Ishikawa (cell line): ENCODE results near the gene CCDC32.

Source experiments
- CEBPB ChIP-seq: IDR thresholded peaks from 2 replicates; pipeline ENCODE4 v1.6.1; 2012
- CREB1 ChIP-seq: IDR thresholded peaks from 2 replicates; pipeline ENCODE4 v1.6.1; 2012; ENCODE audit warnings: low read depth
- EGR1 ChIP-seq: IDR thresholded peaks from 2 replicates; pipeline ENCODE4 v1.6.1; 2012
- EP300 ChIP-seq: IDR thresholded peaks from 2 replicates; pipeline ENCODE4 v1.6.1; 2012; ENCODE audit warnings: borderline replicate concordance
- FOXM1 ChIP-seq: IDR thresholded peaks from 2 replicates; pipeline ENCODE4 v1.6.1; 2012; ENCODE audit warnings: low read depth, borderline replicate concordance
- MAX ChIP-seq: IDR thresholded peaks from 2 replicates; pipeline ENCODE4 v1.6.1; 2012
- RAD21 ChIP-seq: IDR thresholded peaks from 2 replicates; pipeline ENCODE4 v1.6.1; 2012; ENCODE audit warnings: low read depth
- REST ChIP-seq: IDR thresholded peaks from 2 replicates; pipeline ENCODE4 v1.6.1; 2012; ENCODE audit warnings: low read depth, mild to moderate bottlenecking
- TAF1 ChIP-seq: IDR thresholded peaks from 2 replicates; pipeline ENCODE4 v1.6.1; 2012; ENCODE audit warnings: low read depth, mild to moderate bottlenecking
- TCF12 ChIP-seq: IDR thresholded peaks from 2 replicates; pipeline ENCODE4 v1.6.1; 2012; ENCODE audit warnings: low read depth
- TEAD4 ChIP-seq: IDR thresholded peaks from 2 replicates; pipeline ENCODE4 v1.6.1; 2012
- USF1 ChIP-seq: IDR thresholded peaks from 2 replicates; pipeline ENCODE4 v1.6.1; 2012
- YY1 ChIP-seq: IDR thresholded peaks from 2 replicates; pipeline ENCODE4 v1.6.1; 2012; ENCODE audit warnings: low read depth
- ZBTB7A ChIP-seq: IDR thresholded peaks from 2 replicates; pipeline ENCODE4 v1.6.1; 2012; ENCODE audit warnings: low read depth

- TF ChIP-seq REST (no peak), TCF12 (no peak), EP300 (no peak), RAD21 (no peak), TEAD4 (no peak), MAX (no peak), FOXM1 (no peak), TAF1 (no peak), CEBPB (no peak), USF1 (no peak), EGR1 (no peak), YY1 (no peak), CREB1 (no peak), ZBTB7A (no peak)
These were observed 1.4 kb downstream of the CCDC32 start for GRCh38 chr15:40563426-40563825.
